Prostate gland (tissue), 2 donors: ENCODE data around the gene IFT43.

Experiments
- POLR2AphosphoS5 ChIP-seq: sonication (generic); formaldehyde crosslinking; IDR thresholded peaks from one replicate; pipeline ENCODE4 v1.6.1; 2017; ENCODE audit warnings: antibody characterized with exemption
- TF ChIP-seq, protein P1 (sequence below), 4 experiments: fragments of 200-600 bp in 2 of 4; fragments of 450-650 bp in 2 of 4; sonication (generic) in 2 of 4; IDR thresholded peaks; 1 replicate in 3 of 4; 2 replicates in 1 of 4; pipeline ENCODE4 v1.5.1; 2016 to 2019; ENCODE audit warnings: antibody characterized with exemption in 4 of 4, mild to moderate bottlenecking in 2 of 4, moderate library complexity in 2 of 4

DNA sequence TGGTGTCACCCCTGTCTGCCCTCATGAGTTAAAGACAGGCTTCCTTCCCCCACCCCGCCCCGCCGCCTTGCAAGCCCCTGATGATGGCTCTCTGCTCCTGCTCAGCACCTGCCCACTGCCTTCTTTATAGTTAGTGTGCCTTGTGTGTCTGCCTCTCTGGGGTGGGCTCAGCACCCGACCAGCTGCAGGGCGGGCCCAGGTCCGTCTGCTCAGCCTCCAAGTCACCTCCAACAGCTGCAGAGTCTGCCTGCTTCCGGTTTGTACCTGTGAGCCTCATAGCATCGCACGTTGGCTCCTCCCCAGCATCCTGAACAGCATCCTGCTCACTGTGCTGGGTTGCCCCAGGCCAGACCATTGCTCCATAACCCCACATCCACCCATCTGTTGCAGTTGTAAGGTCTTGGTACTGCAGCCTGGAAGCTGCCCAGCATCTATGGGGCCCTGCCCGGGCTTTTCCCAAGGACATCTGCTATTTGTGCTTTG, 7.3 kb upstream of the IFT43 start:
- TF ChIP-seq, protein P1, sequence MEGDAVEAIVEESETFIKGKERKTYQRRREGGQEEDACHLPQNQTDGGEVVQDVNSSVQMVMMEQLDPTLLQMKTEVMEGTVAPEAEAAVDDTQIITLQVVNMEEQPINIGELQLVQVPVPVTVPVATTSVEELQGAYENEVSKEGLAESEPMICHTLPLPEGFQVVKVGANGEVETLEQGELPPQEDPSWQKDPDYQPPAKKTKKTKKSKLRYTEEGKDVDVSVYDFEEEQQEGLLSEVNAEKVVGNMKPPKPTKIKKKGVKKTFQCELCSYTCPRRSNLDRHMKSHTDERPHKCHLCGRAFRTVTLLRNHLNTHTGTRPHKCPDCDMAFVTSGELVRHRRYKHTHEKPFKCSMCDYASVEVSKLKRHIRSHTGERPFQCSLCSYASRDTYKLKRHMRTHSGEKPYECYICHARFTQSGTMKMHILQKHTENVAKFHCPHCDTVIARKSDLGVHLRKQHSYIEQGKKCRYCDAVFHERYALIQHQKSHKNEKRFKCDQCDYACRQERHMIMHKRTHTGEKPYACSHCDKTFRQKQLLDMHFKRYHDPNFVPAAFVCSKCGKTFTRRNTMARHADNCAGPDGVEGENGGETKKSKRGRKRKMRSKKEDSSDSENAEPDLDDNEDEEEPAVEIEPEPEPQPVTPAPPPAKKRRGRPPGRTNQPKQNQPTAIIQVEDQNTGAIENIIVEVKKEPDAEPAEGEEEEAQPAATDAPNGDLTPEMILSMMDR (IDR thresholded peaks at IDR 0.05), result no peak
- TF ChIP-seq POLR2AphosphoS5, result no peak
